Middle frontal gyrus (tissue), 1 donor: ENCODE data around the gene TANC2.
A peak's percentile ranks its signal among the peaks of the same experiment; 100 is the strongest.
"Not testable (repeated sequence)": the region's sequence is repeated elsewhere in the genome, so short reads cannot be mapped to it uniquely, and the experiment has no call there.

Source experiments
- DNase-seq: peaks from one replicate; pipeline ENCODE4 v3.0.0-alpha.2; 2015; ENCODE audit warnings: low spot score; ENCODE audit errors: extremely low spot score

Gene TANC2

DNA sequence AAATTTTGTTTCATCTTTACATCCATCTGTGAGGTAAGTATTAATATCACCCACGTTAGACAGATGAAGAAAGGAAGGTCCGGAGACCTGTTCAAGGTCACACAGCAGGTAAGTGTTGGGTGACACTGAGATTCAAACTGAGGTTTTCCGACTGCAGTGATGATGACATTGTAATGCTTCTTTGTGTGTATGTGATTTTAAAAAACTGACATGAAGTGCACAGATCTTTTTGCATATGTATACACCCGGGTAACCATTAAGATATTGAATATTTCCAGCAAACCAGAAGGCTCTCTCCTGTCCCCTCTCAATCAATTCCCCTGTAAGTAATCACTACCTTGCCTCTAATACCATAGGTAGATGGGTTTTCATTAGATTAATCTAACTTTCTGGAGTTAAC, 1.5 kb upstream of the TANC2 start:
- no peak for DNase-seq

DNA sequence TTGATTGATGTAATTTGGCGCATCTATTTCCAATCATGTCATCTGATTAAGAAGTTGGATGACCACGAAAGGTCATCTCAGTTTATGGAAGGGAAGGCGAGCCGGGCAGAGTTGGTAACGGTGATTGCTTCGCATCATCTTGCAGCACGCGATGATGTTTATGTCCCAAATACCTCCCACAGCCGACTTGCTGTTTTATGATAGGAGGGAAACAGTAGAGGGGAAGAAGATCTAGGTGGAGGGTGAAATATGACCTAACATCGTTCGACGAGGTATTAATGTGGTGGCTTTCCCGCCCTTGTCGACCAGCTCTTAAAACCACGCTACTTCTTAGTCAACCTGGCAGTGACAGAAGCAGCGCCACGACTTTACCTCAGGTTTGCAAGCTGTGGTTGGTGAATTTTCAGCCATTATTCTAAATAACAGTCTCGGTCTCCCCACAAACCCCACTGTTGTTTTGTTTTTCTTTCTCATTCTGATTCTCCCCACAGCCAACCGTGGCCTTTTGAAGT, 805 bp upstream of the TANC2 start:
- DNase-seq, result no peak

DNA sequence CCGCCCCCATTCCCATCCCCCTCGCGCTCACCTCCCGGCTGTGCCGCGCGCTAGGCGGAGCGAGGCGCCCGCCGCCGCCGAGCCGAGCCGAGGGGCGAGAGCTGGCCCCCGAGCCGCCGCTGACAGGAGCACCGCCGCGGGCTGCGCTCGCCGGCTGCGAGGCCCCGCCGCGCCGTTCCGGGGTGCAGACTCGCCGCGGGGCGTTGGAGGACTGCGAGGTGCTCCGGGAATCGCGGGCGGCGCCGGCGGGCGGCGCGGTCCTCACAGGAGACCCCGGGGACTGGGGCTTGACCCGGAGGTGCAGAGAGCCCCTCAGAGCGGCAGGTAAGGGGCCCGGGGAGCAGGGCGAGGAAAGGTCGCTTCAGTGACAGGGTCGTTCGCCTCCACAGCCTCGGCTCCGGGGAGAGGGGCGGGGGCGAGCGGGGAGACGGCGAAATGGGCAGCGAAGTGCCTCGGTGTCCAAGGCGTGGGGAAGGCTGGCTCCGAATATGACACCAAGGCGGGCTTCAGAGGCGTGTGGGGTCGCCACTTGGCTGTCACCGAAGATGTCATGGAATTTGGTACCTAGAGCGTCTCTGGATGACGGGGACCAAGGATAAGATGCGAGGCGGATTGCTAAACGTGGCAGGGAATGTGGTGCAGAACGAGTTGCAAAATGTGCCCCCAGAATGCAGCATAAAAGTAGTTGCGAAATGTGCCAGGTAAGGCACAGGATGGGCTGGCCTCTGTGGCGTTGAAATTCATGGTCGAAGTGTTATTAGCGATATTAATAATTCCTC, 580 bp downstream of the TANC2 start:
- no peak for DNase-seq

DNA sequence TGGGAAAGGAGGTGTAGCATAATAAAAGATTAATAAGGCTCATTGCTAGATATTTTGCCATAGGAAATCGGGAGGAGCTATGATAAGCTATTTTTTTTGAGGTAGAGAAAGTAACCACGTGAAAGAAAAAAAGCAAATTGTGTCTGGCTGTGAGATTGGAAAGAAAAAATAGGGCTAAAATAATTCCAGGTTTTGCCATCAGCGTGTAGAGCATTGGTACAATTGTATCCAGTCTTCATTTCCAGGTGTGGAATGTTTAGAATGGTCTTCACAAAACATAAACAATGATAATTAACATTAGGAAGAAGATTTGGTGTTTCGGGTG, 1.1 kb downstream of the TANC2 start:
- no peak for DNase-seq

DNA sequence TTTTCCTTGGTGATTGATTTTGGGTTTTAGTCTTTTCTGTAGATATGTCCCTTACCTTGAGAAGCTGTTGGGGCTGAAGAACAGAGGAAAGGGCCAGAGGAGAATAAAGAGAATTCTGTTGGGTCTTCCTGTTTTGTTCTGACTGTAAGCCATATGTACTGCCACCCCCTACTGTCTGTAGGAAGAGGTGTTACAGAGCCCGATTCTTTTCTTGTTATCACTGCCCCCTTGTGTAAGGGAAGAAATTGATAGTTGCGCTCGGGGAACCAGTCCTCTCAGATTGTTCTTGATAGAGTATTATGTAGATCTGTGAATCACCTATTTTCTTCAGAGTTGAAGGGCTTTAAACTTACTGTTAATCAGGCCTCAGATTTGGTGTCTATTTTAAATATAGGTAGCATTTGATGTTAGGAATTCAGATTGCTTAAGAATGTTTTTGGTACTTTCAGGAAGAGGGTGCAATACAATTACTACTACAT, 2.4 kb downstream of the TANC2 start:
- peak; percentile 71 for DNase-seq

DNA sequence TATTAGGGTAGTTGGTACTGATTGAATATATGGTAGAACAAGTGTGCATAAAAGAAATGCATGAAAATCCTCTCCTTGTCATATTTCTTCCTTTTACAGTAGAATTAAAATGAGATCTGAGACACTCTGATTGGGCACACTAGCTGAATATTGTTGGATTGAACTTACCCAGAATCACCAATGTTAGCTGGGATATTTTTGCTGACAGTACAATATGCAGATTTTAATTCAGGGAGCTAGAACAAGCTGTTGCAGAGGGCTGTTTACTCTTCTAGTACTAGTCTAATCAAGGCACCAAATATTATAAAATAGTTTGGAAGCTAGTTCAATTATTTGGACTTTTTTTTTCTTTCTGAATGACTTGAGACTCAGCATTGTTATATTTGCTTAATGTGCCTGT, 4.6 kb downstream of the TANC2 start:
- no peak for DNase-seq

DNA sequence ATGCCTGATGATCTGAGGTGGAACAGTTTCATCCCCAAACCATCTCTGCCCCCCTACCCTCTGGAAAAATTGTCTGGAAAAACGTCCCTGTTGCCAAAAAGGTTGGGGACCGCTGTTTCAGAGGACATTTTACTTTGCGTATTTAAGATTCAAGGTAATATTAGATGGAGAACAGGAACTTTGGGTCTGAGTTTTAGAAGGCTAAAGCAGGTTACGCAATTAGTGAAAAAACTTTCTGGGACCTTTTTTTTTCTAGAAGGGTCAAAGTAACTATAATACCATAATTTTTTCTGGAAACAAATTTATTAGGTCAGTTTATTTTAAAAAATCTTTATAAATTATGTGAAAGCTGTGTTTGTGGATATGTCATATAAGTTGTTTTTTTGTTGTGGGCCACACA, 5.8 kb downstream of the TANC2 start:
- DNase-seq, result no peak

DNA sequence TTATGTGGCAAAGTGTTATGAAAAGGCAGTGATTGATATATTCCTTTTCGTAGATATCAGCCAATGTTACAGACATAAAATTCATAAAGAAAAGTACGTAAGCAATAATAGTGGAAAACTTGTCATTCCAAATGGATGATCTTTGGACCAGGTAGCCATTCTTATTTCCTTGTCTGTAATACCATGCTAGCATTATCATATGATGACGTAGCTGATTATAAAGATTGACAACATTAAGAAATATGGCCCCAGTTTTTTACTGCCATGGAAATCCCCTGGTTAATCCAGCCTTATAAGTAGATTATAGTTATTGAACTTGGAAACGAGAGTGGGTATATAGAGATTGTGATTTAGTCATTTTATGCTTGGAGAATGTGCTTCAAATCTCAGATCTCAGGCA, 8.8 kb downstream of the TANC2 start:
- DNase-seq, result no peak

DNA sequence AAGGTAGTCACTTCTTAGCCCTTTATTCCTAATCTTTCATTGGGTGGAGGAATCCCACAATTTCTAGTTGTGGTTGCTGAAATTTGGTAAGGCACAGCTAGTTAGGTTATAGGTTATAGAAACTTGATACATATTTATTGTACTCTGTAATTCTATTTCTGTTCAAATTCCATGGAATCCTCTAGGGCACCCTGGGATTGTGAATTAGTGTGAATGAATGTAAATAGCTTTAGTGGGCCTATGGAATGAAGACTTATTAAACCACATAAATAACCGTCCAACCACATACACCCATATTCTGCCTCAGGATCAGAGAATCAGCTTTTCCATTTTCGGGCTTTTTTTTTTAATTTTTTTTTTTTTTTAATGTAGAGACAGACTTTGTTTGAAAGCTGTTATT, 9.2 kb downstream of the TANC2 start:
- no peak for DNase-seq

DNA sequence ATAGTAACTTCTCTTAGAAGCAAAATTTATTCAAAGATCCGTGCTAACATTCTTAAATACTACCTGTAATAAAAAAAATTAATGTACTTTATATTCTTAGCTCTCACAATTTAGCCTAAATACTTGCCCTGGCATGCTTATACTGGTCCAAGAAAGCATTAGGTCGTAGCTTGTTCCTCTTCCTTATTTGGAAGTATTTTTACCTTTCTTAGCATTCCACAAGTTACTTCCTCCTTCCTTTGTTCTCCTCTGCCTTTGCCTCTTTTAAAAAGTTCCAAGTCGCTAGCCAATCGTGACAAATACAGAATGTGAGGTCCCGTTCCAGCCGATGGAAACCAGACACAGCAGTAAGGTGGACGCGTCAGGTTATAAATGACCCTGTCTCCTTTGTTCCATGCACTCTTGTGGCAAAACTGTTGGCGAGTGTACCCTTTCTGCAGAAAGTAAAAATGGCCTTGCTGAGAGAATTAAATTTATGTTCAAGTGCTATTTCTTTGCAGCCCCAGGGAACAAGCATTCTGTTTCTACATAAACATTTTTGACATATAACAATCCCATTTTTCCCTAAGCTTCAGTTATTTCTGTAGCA, 10.7 kb downstream of the TANC2 start:
- DNase-seq, result not testable (repeated sequence)

DNA sequence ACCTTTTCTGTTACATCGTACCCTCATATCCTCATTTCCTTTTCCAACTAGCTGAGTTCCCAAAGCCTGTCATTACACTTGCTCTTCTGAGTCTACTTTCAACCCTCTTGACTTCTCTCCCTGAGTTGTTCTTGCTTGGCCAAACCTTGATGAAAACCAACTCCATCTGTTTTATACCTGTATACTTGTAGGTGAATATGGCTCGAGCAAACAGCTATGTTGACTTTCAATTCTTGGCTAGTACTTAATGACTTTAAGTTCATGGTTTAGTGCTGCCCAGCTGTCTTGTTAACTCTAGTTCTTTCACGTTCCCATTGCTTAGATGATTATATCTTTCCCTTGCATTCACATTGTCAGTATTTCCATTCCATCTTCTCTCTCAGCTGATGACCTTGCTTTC, 14.8 kb downstream of the TANC2 start:
- DNase-seq, result no peak

DNA sequence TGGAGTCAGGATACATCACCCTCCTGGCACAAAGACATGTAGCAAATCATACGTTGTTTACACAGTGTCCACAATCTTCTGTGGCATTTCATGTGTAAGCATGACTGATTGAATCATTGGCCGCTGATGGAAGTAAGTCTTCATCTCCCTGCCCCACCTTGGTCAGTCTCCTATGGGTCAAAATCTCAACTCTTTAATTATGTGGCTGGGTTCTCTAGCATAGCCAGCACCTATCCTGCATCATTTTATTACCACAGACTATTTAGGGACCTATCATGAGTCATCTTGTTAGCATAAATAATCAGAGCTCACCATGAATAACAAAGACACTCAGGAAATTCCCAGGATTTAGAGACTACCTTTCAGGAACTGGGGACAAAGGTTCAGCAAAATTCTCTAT, 15.9 kb downstream of the TANC2 start:
- DNase-seq, result no peak

DNA sequence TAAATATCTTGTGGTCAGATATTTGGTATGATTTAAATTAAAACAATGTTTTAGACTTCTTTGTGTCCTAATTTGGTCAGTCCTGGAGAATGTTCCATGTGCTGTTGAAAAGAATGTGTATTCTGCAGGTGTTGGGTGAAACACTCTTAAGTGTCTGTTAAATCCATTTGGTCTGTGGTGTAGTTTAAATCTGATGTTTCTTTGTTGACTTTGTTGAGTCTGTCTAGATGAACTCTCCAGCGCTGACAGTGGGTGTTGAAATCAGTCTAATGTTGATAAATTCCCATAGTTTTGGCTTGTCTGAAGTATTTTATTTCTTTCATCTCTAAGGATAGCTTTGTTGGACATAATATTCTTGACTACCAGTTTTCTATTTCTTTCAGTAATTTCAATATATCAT, 18.8 kb downstream of the TANC2 start:
- DNase-seq, result no peak

DNA sequence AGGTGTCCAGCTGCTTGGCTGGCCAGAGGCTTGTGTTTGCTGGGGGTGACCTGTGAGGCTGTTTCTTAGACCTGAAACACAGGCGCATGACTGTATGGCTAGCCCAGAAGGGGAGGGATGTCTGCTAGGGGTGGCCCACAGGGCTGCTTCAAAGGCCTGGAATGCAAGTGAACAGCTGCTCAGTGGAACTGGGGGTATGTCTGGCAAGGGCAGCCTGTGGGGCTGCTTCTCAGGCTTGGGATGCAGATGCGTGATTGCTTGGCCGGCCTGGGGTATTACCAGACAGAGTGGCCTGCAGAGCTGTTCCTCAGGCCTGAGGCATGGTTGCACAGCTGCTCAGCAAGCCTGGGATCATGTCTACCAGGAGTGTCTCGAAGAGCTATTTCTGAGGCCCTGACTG, 20.5 kb downstream of the TANC2 start:
- DNase-seq, result no peak

DNA sequence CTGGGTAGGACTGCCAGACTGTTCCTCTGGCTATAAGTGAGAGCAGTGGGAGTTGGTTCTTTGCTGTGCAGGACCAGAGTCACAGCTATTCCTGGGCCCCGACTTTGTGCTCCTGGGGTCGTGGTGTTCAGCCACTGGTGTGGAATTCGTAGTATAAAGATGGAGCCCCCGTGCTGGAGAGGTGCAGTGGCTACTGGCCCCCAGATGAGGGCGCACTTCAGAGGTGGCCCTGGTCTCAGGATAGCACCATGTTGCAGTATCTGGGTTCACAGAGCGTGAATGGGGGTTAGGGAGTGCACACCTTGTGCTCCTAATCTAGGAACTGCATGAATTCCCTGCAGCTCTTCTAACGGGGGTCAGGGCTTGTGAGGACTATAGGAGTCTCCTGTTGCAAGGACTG, 21.1 kb downstream of the TANC2 start:
- DNase-seq, result no peak

DNA sequence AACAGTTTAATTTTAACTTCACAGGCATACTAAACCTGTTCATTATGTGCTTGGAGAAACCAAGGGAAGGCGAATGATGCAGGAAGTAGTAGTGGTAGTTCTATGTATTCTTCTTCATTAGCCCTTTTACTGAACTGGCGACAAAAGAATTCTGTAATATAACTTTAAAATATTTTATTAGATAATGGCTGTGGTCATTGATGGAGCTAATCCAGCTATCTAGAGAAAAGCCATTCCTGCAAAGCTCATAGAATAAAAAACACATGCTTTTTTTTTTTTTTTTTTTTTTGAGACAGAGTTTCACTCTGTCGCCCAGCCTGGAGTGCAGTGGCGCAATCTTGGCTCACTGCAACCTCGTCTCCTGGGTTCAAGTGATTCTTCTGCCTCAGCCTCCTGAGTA, 23.5 kb downstream of the TANC2 start:
- no peak for DNase-seq

DNA sequence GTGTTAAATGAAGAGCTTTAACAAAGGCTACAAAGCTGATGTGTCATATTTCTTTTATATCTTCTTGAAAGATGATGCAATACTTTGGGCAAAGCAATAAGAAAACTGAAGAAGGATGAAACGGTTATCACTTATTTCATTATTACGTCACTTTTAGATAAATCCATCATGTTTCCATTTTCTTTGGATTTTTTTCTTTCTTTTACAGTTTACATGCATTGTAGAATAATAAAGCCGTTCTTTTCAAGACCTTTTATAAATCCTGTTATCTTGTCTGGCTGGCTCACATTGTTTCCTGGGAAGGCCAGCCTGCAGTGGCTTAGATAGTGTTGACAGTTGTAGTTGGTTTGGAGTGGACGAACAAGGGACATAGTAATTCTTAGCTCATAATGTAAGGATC, 28.9 kb downstream of the TANC2 start:
- no peak for DNase-seq

DNA sequence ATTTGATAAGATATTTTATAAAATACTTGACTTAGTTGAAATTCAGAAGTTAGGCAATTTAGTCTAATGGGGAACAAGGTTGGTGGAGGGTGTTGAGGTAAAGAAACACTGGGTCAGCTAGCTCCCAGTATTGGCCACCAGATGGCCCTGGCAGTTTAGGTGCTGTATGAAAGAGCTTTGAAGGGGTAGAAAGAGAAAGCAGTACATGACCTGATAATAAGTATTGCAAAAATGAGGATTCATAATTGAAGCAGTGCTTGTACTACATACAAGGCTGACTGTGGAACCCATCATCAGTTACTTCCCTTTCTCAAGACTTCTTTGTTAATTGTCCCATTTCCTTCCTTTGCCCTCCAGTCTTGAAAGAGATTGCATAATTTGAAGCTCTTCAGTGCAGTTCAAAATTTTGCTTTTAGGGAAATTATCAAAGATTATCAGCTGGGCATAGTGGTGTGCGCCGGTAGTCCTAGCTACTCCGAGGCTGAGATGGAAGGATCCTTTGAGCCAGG, 29.4 kb downstream of the TANC2 start:
- DNase-seq, result no peak

DNA sequence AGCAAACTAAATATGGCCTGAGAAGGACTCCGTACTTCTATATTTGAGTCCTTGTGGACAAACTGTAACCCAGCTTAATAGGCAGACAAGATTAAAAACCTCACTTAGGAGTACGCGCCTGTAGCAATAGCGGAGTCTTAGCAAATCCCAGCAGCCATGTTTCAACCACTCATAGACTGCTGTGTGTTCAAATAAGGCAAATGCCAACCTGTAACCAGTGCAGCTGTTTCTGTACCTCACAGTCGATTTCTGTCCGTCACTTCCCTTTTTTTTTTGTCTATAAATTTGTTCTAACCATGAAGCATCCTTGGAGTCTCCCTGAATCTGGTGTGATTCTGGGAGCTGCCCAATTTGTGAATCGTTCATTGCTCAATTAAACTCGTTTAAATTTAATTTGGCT, 30.2 kb downstream of the TANC2 start:
- DNase-seq, result no peak

DNA sequence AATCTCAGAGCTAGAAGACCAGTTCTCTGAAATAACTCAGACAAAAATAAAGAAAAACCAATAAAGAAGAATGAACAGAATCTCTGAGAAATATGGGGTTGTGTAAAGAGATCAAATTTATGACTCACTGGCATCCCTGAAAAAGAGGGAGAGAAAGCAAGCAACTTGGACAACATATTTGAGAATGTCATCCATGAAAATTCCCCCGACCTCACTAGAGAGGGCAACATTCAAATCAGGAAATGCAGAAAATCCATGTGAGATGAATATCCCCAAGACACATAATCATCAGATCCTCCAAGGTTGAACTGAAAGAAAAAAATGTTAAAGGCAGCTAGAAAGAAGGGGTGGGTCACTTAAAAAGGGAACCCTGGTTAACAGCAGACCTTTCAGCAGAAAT, 32.1 kb downstream of the TANC2 start:
- no peak for DNase-seq

DNA sequence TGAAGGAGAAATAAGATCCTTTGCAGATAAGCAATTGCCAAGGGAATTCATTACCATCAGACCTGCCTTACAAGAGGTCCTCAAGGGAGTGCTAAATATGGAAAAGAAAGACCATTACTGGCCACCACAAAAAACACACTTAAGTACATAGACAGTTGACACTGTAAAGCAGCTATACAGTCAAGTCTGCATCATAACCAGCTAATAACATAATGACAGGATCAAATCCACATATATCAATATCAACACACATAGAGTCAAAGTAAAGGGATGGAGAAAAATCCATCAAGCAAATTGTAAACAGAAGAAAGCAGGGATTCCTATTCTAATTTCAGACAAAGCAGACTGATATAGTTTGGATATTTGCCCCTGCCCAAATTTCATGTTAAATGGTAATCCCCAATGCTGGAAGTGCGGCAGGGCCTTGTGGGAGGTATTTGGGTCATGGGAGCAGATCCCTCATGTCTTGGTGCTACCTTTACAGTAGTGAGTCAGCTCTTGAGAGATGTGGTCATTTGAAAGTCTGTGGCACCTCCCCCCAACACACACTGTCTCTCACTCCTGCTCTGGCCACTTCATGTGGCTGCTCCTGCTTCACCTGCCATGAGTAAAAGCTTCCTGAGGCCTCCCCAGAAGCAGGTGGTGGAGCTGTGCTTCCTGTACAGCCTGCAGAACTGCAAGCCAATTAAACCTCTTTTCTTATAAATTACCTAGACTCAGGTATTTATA, 32.8 kb downstream of the TANC2 start:
- DNase-seq, result no peak

DNA sequence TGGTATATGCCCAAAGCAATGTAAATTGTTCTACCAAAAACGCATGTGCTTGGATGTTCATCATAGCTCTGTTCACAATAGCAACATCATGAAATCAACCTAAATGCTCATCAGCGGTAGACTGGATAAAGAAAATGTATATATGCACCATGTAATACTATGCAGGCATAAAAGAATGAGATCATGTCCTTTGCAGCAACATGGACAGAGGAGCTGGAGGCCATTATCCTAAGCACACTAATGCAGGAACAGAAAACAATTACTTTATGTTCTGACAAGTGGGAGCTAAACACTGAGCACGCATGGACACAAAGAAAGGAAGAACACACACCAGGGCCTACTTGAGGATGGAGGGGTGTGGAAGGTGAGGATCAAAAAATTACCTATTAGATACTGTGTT, 33.7 kb downstream of the TANC2 start:
- no peak for DNase-seq
